ENCODE measurements around the gene ZNF792.
"Not testable (repeated sequence)": the region's sequence is repeated elsewhere in the genome, so short reads cannot be mapped to it uniquely, and the experiment has no call there.

ZNF792 gene

DNA sequence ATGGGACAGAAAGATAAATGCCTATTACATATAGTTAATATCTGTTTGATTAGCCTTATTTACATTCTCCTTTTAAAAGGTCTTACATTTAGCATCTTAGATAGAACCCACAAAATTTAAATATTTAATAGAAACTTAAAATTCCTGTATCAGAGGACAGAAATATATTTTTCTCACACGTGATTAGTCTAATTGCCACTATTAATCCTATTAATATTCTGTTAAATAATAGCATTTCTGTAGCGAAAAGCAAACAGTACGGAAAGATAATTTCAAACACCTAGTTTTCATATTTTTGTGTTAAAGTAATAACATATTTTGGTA, 37.7 kb downstream of the ZNF792 start:
- in situ Hi-C loops (cut with MboI; ENCODE audit: low sequenced_read_pairs) = no loop called here

DNA sequence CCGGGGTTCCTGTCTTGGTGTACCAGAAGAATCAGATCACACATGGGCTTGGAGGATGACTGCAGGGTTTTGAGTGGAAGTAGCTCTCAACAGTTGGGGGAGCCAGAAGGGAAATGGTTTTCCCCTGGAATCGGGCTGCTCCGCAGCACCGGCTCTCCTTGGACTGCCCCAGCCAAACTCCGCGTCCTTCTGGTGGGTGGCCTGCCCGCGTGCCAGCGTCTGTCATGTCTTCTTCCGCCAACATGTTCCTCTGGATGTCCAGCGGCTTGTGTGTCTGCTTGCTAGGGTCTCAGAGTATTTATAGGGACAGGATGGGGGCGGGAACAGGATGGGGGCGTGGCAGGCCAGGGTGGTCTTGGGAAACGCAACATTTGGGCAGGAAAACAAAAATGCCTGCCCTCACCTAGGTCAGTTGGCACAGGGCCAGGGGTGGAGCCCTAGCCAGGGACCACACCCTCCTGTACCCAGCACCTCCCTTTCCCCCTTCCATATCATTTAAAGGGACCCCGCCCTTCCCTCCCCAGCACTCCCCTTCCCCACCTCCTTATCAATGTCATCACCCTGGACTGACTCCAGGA, 38.7 kb downstream of the ZNF792 start:
- in situ Hi-C loops (cut with MboI; ENCODE audit: low sequenced_read_pairs) = no loop called here

DNA sequence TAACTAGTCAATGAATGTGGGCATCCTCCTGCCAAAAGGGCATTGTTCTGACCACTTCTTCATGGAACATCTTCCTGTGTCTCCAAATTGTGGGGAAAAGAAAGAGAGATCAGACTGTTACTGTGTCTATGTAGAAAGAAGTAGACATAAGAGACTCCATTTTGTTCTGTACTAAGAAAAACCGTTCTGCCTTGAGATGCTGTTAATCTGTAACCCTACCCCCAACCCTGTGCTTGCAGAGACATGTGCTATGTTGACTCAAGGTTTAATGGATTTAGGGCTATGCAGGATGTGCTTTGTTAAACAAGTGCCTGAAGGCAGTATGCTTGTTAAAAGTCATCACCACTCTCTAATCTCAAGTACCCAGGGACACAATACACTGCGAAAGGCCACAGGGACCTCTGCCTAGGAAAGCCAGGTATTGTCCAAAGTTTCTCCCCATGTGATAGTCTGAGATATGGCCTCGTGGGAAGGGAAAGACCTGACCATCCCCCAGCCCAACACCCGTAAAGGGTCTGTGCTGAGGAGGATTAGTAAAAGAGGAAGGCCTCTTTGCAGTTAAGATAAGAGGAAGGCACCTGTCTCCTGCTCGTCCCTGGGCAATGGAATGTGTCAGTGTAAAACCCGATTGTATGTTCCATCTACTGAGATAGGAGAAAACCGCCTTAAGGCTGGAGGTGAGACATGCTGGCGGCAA, 43.8 kb downstream of the ZNF792 start:
- in situ Hi-C loops (cut with MboI; ENCODE audit: low sequenced_read_pairs) = not testable (repeated sequence)

DNA sequence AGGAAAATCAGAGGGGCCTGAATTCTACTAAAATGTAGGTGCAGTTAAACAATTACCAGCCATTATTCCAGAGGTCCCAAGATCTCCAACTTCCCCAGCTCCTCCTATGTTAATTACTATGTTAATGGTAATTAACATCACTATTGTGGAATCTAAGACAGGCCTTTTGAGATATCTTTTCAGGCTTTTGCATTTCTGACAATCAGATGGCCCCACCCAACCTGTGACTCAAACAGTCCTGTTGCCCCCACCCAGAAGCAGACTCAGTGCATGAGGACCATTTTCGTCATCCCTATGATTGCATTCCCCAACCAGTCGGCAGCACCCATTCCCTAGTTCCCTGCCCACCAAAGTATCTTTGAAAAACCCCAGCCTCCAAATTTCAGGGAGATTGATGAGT, 45.8 kb downstream of the ZNF792 start:
- in situ Hi-C loops (cut with MboI; ENCODE audit: low sequenced_read_pairs) = no loop called here

DNA sequence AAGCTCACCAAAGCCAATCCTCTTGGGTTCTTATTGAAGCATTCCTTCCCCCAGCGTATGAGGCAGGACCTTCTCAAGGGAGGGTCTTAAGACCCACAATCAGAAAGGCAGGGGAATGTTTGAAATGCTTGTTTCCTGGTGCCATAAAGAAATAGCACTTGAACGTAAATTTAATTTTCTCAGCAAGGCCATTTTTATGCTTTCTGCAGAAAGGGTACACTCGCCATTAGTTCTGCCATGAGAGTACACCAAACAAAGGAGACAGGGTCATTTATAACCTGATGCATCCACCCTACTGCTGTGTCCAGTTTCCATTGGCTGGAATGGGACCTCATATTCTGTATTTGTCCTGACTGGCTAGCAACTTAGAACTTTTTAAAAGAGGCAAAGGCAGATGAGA, 46.9 kb downstream of the ZNF792 start:
- in situ Hi-C loops (cut with MboI; ENCODE audit: low sequenced_read_pairs) = not testable (repeated sequence)

DNA sequence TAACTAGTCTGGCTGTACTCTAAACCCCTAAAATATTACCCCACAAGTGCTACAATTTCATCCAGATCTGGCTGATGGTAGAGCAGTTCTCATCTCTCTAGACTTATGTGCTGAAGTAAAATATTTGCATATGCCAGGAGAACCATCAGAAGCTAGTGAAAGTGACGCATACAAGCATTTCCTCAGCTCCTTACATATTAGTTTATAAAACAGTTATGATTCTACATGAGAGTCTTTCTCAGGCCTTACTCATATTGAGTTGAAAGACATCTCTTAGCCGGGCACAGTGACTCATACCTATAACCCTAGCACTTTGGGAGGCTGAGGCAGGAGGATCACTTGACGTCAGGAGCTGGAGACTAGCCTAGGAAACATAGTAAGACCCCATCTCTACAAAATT, 53.3 kb downstream of the ZNF792 start:
- in situ Hi-C loops (cut with MboI; ENCODE audit: low sequenced_read_pairs) = no loop called here

Data from hTERT RPE-1 (cell line).